GM12892 (cell line): ENCODE data around the gene FN3K.

Experiments used
- POLR2A ChIP-seq: IDR thresholded peaks from 2 replicates; pipeline ENCODE4 v1.6.1; 2011; ENCODE audit warnings: low read depth, low read length, control low read depth
- POLR2AphosphoS5 ChIP-seq: IDR thresholded peaks from 2 replicates; pipeline ENCODE4 v1.6.1; 2011; ENCODE audit warnings: low read depth, low read length, control low read depth
- TAF1 ChIP-seq: IDR thresholded peaks from 2 replicates; pipeline ENCODE4 v1.6.1; 2011; ENCODE audit warnings: low read depth, mild to moderate bottlenecking, control low read depth, low read length, borderline replicate concordance

DNA sequence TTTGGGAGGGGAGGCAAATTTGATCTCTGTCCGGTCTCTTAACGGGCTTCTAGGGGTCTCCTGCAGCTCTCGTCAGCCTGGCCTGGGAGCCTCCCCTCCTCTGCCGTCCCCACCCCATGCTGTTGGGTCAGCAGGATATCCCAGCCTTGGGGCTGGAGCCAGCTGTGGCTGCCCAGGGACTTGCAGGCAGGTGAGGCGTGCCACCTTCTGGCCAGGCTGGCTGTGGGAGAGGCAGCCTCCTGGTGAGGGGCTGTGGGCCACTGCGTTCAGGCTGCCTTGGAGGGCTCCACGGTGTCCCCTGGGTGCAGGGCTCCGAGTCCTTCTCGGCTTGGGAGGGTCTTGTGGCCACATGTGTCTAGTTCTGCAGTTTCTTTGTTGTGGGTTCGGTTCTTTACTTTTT, 51.0 kb downstream of the FN3K start:
- no peak for TF ChIP-seq POLR2AphosphoS5
- no peak for TF ChIP-seq POLR2A
- no peak for TF ChIP-seq TAF1
